C4-2B (cell line): ENCODE results near the gene BRD1.

Source experiments
- CTCF ChIP-seq: fragments of 450-650 bp; conservative IDR thresholded peaks from 2 replicates; pipeline ENCODE4 v1.5.1; 2017; ENCODE audit warnings: mild to moderate bottlenecking
- ZFX ChIP-seq: fragments of 450-650 bp; IDR thresholded peaks from 2 replicates; pipeline ENCODE4 v1.6.1; 2017

- TF ChIP-seq CTCF: no peak
- no peak for TF ChIP-seq ZFX
These were observed 41.6 kb upstream of the BRD1 start for GRCh38 chr22:49869086-49869830.
